ENCODE data around the gene SLAIN2.

DNA sequence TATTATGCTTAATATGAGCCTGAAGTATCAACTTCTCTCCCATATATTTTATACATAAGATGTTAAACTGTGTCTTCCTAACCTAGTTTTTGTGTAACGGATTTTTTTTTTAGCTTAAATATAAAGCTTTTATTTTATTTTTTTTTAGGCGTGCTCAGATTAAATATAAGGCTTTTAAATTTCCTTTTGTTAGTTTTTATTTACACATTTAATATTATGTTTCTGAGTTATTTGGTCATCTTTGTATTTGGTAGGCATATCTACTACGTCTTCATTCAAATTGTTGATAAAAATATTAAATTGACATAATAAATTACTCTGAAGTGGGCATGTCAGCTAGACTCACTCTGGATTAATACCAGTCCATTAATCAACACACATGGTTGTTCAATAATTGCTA, 4.2 kb downstream of the SLAIN2 start:
- TF ChIP-seq POLR2AphosphoS5 (IDR thresholded peaks at IDR 0.05) = no peak
- no peak for TF ChIP-seq EP300 (IDR thresholded peaks at IDR 0.05)
- no peak for TF ChIP-seq CTCF (IDR thresholded peaks at IDR 0.05)

Measured in upper lobe of left lung (tissue), 4 donors.